WTC11 (cell line): Measurements from ENCODE around the gene PRR19. TPM values are rescaled to one million over a fixed set of nuclear protein-coding genes. Genes with fewer than 3 reads are reported as not detected.

ENCODE experiments used
- AFF4 ChIP-seq: sonication (generic); formaldehyde crosslinking; IDR thresholded peaks from 2 replicates; pipeline ENCODE4 v1.8.1; 2023; ENCODE audit warnings: mild to moderate bottlenecking, missing genetic modification reagents, borderline replicate concordance
- ATF2 ChIP-seq: sonication (generic); formaldehyde crosslinking; IDR thresholded peaks from 2 replicates; pipeline ENCODE4 v1.8.1; 2022; ENCODE audit warnings: low read depth, missing genetic modification reagents, borderline replicate concordance
- E2F1 ChIP-seq: sonication (generic); formaldehyde crosslinking; IDR thresholded peaks from 2 replicates; pipeline ENCODE4 v1.8.0; 2022; ENCODE audit warnings: mild to moderate bottlenecking, missing genetic modification reagents
- ELF4 ChIP-seq: sonication (generic); formaldehyde crosslinking; IDR thresholded peaks from 2 replicates; pipeline ENCODE4 v1.8.1; 2022; ENCODE audit warnings: low read depth, mild to moderate bottlenecking, moderate library complexity, missing genetic modification reagents
- FOXP4 ChIP-seq: sonication (generic); formaldehyde crosslinking; IDR thresholded peaks from 2 replicates; pipeline ENCODE4 v1.8.0; 2022; ENCODE audit warnings: mild to moderate bottlenecking, missing genetic modification reagents
- GTF2I ChIP-seq: fragments of 250-450 bp; sonication (Bioruptor Pico); conservative IDR thresholded peaks from 2 replicates; pipeline ENCODE4 v1.4.0; 2021; ENCODE audit warnings: mild to moderate bottlenecking
- PREB ChIP-seq: sonication (generic); formaldehyde crosslinking; IDR thresholded peaks from 2 replicates; pipeline ENCODE4 v1.8.1; 2022; ENCODE audit warnings: mild to moderate bottlenecking, missing genetic modification reagents, moderate library complexity, borderline replicate concordance
- TEAD1 ChIP-seq: sonication (generic); formaldehyde crosslinking; IDR thresholded peaks from 2 replicates; pipeline ENCODE4 v1.8.0; 2022; ENCODE audit warnings: mild to moderate bottlenecking, missing genetic modification reagents
- ZNF219 ChIP-seq: sonication (generic); formaldehyde crosslinking; IDR thresholded peaks from 2 replicates; pipeline ENCODE4 v1.8.0; 2023; ENCODE audit warnings: missing genetic modification reagents, mild to moderate bottlenecking, borderline replicate concordance
- ZNF396 ChIP-seq: fragments of 250-450 bp; sonication (Bioruptor Pico); IDR thresholded peaks from 2 replicates; pipeline ENCODE4 v1.8.0; 2021; ENCODE audit warnings: mild to moderate bottlenecking, moderate library complexity, borderline replicate concordance
- ZNF425 ChIP-seq: fragments of 250-450 bp; sonication (Bioruptor Pico); conservative IDR thresholded peaks from 2 replicates; pipeline ENCODE4 v1.9.0; 2021; ENCODE audit warnings: mild to moderate bottlenecking
- ZNF512 ChIP-seq: sonication (generic); formaldehyde crosslinking; IDR thresholded peaks from 2 replicates; pipeline ENCODE4 v1.8.1; 2022; ENCODE audit warnings: missing genetic modification reagents, borderline replicate concordance
- total RNA-seq: library from RNA; stranded (reverse); gene quantifications from 3 replicates; pipeline ENCODE4 v1.2.3, GENCODE V29; 2021

PRR19 gene
- total RNA-seq, 1 experiment from 2014 or later = 3.7 TPM

GRCh38 chr19:42334697-42335373 is 32.9 kb downstream of the PRR19 start (continued):
- no peak for TF ChIP-seq AFF4
- no peak for TF ChIP-seq GTF2I
- TF ChIP-seq PREB (CRISPR knock-in tag) = no peak
- TF ChIP-seq TEAD1 (CRISPR knock-in tag) = no peak
- TF ChIP-seq ATF2 (CRISPR knock-in tag) = no peak
- TF ChIP-seq FOXP4 = no peak
- no peak for TF ChIP-seq ZNF219 (CRISPR knock-in tag)
- no peak for TF ChIP-seq E2F1 (CRISPR knock-in tag)
- TF ChIP-seq ZNF396 (CRISPR knock-in tag) = no peak
- TF ChIP-seq ZNF512 (CRISPR knock-in tag) = no peak
- TF ChIP-seq ELF4 = no peak
- TF ChIP-seq ZNF425 = no peak
- TF ChIP-seq, all 79 proteins: peak for 0
